Liver (tissue), 9 donors: ENCODE measurements around the gene STOML2. TPM values are rescaled to one million over a fixed set of nuclear protein-coding genes. Genes with fewer than 3 reads are reported as not detected.

Experiments used
- DNase-seq: peaks from one replicate; pipeline ENCODE4 v3.0.0-alpha.2; 2017; ENCODE audit warnings: low spot score
- H3K27ac ChIP-seq, 2 donors: one replicate each; pipeline ENCODE4 v1.7.0; 2013; ENCODE audit warnings: inconsistent platforms in 2 of 2, low read length in 2 of 2, control low read depth in 1 of 2, low read depth in 1 of 2, mild to moderate bottlenecking in 1 of 2
- H3K27me3 ChIP-seq, 4 donors: one replicate each; pipeline versions ENCODE4 v1.6.1 to v1.7.0; 2013; ENCODE audit warnings: low read length in 3 of 4, inconsistent platforms in 1 of 4, mild to moderate bottlenecking in 1 of 4, moderate library complexity in 1 of 4; ENCODE audit not compliant: control insufficient read depth in 4 of 4, insufficient read depth in 4 of 4
- H3K36me3 ChIP-seq, 4 donors: one replicate each; pipeline versions ENCODE4 v1.6.1 to v1.7.0; 2013; ENCODE audit warnings: low read length in 3 of 4, mild to moderate bottlenecking in 3 of 4, low read depth in 1 of 4, moderate library complexity in 1 of 4; ENCODE audit not compliant: control insufficient read depth in 4 of 4, insufficient read depth in 3 of 4
- H3K4me1 ChIP-seq, 4 donors: one replicate each; pipeline versions ENCODE4 v1.6.1 to v1.7.0; 2013; ENCODE audit warnings: low read length in 3 of 4, mild to moderate bottlenecking in 3 of 4, moderate library complexity in 1 of 4; ENCODE audit not compliant: control insufficient read depth in 4 of 4, insufficient read depth in 4 of 4
- H3K4me3 ChIP-seq, 3 donors: one replicate each; pipeline versions ENCODE4 v1.6.1 to v1.7.0; 2013; ENCODE audit warnings: low read length in 3 of 3, control low read depth in 1 of 3, low read depth in 1 of 3, mild to moderate bottlenecking in 1 of 3
- H3K9ac ChIP-seq, 2 donors: one replicate each; pipeline ENCODE4 v1.7.0; 2013; ENCODE audit warnings: low read length in 2 of 2, mild to moderate bottlenecking in 2 of 2, moderate library complexity in 2 of 2, control low read depth in 1 of 2, low read depth in 1 of 2
- H3K9me3 ChIP-seq, 4 donors: one replicate each; pipeline versions ENCODE4 v1.6.1 to v1.7.0; 2013; ENCODE audit warnings: low read length in 3 of 4; ENCODE audit not compliant: control insufficient read depth in 4 of 4
- ATF3 ChIP-seq: IDR thresholded peaks from 2 replicates; pipeline ENCODE4 v1.6.1; 2016; ENCODE audit warnings: antibody characterized with exemption
- EGR1 ChIP-seq, 2 donors: IDR thresholded peaks; 2 replicates each; pipeline ENCODE4 v1.6.1; 2016 to 2018; ENCODE audit warnings: antibody characterized with exemption in 2 of 2, low read depth in 2 of 2
- FOXA1 ChIP-seq: IDR thresholded peaks from 2 replicates; pipeline ENCODE4 v1.6.1; 2016; ENCODE audit warnings: antibody characterized with exemption
- FOXA2 ChIP-seq: IDR thresholded peaks from 2 replicates; pipeline ENCODE4 v1.6.1; 2016; ENCODE audit warnings: antibody characterized with exemption
- GABPA ChIP-seq, 2 donors: IDR thresholded peaks in 1 of 2; conservative IDR thresholded peaks in 1 of 2; 2 replicates each; pipeline ENCODE4 v1.6.1; 2016; ENCODE audit warnings: antibody characterized with exemption in 2 of 2, mild to moderate bottlenecking in 1 of 2, moderate library complexity in 1 of 2
- HNF4A ChIP-seq, 2 donors: conservative IDR thresholded peaks; 2 replicates each; pipeline ENCODE4 v1.6.1; 2016; ENCODE audit warnings: antibody characterized with exemption in 2 of 2, mild to moderate bottlenecking in 2 of 2
- HNF4G ChIP-seq: IDR thresholded peaks from 2 replicates; pipeline ENCODE4 v1.6.1; 2016; ENCODE audit warnings: antibody characterized with exemption
- JUND ChIP-seq, 2 donors: IDR thresholded peaks; 2 replicates each; pipeline ENCODE4 v1.6.1; 2016; ENCODE audit warnings: antibody characterized with exemption in 2 of 2
- MAX ChIP-seq: IDR thresholded peaks from 2 replicates; pipeline ENCODE4 v1.6.1; 2016; ENCODE audit warnings: antibody characterized with exemption
- NR2F2 ChIP-seq: IDR thresholded peaks from 2 replicates; pipeline ENCODE4 v1.6.1; 2016; ENCODE audit warnings: antibody characterized with exemption
- RAD21 ChIP-seq, 2 donors: IDR thresholded peaks; 2 replicates each; pipeline ENCODE4 v1.6.1; 2016; ENCODE audit warnings: antibody characterized with exemption in 2 of 2, mild to moderate bottlenecking in 2 of 2
- REST ChIP-seq: IDR thresholded peaks from 2 replicates; pipeline ENCODE4 v1.6.1; 2016; ENCODE audit warnings: antibody characterized with exemption, mild to moderate bottlenecking
- RXRA ChIP-seq, 2 donors: IDR thresholded peaks; 2 replicates each; pipeline ENCODE4 v1.6.1; 2017 to 2018; ENCODE audit warnings: antibody characterized with exemption in 2 of 2, mild to moderate bottlenecking in 1 of 2
- SP1 ChIP-seq: IDR thresholded peaks from 2 replicates; pipeline ENCODE4 v1.6.1; 2018; ENCODE audit warnings: antibody characterized with exemption, mild to moderate bottlenecking
- TAF1 ChIP-seq: conservative IDR thresholded peaks from 2 replicates; pipeline ENCODE4 v1.6.1; 2016; ENCODE audit warnings: antibody characterized with exemption, mild to moderate bottlenecking
- YY1 ChIP-seq: IDR thresholded peaks from 2 replicates; pipeline ENCODE4 v1.6.1; 2016; ENCODE audit warnings: antibody characterized with exemption, mild to moderate bottlenecking
- ZBTB33 ChIP-seq: IDR thresholded peaks from 2 replicates; pipeline ENCODE4 v1.6.1; 2016; ENCODE audit warnings: antibody characterized with exemption
- WGBS: extraction: QIAGEN DNeasy Blood & Tissue Kit; methylation state at CpG from one replicate; pipeline ENCODE4 v1.1.7; 2013; 5-methylcytosine and 5-hydroxymethylcytosine counted together
- polyA plus RNA-seq, 2 donors: library from polyadenylated mRNA; stranded (reverse) in 1 of 2; unstranded in 1 of 2; fragments of 200-250 nt in 1 of 2; fragments of >200 nt in 1 of 2; fragmentation: Nextera tagmentation in 1 of 2; extraction: Ambion mirVana in 1 of 2; gene quantifications; one replicate each; pipeline versions ENCODE4 v1.2.1 to v1.2.3, GENCODE V29; 2013 to 2015
- total RNA-seq, 2 donors: library from RNA; depleted of rRNA; stranded (reverse); fragments of >200 nt; gene quantifications; one replicate each; pipeline ENCODE4 v1.2.3, GENCODE V29; 2014
- TF ChIP-seq, protein P1 (sequence below): fragments of 150-350 bp; IDR thresholded peaks from 2 replicates; pipeline ENCODE4 v1.5.1; 2017; ENCODE audit warnings: improper control_type of control experiment, low read depth, low read length; ENCODE audit not compliant: missing input control
- donor health status: healthy.
- donor health status: healthy.
- donor health status: healthy.
- donor health status: healthy.
- donor health status: healthy.

STOML2 gene
- total and polyA plus RNA-seq, 4 donors = 77.8 to 96.8 (median 81.5) TPM

DNA sequence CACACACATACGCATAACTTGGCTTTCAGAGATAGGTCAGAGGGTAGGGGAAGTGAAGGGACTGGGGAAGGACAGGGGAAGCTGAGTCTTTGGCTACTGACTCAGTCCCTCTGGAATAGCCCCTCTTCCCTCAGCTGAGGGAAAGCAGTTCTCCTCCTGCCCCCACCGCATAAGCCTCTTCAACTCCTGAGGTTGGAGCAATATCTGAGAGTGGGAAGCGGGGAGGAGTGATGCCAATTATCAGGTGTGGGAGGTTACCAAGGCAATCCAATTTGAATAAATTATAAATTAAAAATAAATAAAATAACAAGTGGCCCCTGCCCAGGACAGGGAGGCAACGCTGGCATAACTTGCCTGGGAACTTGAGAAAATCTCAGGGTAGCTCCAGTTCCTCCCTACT lies 1.7 kb upstream of the STOML2 start:
- Histone ChIP-seq H3K36me3 (peaks cover 13 to 53% (median 25%) of the 10 kb centered on the region in 4 donors), H3K9me3 (no peaks in the 10 kb centered on the region), H3K4me3 (no peak overlapping the region), H3K9ac (no peak overlapping the region), H3K27me3 (no peaks in the 10 kb centered on the region), H3K27ac (no peak overlapping the region), H3K4me1 (peaks cover 0 to 25% (median 18%) of the 10 kb centered on the region in 4 donors)
- TF ChIP-seq EGR1 (IDR thresholded peaks at IDR 0.05; ENCODE audit: low read depth in 2 of 2) = no peak
- TF ChIP-seq, protein P1, sequence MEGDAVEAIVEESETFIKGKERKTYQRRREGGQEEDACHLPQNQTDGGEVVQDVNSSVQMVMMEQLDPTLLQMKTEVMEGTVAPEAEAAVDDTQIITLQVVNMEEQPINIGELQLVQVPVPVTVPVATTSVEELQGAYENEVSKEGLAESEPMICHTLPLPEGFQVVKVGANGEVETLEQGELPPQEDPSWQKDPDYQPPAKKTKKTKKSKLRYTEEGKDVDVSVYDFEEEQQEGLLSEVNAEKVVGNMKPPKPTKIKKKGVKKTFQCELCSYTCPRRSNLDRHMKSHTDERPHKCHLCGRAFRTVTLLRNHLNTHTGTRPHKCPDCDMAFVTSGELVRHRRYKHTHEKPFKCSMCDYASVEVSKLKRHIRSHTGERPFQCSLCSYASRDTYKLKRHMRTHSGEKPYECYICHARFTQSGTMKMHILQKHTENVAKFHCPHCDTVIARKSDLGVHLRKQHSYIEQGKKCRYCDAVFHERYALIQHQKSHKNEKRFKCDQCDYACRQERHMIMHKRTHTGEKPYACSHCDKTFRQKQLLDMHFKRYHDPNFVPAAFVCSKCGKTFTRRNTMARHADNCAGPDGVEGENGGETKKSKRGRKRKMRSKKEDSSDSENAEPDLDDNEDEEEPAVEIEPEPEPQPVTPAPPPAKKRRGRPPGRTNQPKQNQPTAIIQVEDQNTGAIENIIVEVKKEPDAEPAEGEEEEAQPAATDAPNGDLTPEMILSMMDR = no peak
- TF ChIP-seq RXRA (IDR thresholded peaks at IDR 0.05) = no peak
- no peak for TF ChIP-seq FOXA2
- no peak for TF ChIP-seq YY1
- no peak for TF ChIP-seq HNF4A (conservative IDR thresholded peaks at IDR 0.05)
- TF ChIP-seq ATF3 = no peak
- no peak for TF ChIP-seq ZBTB33
- no peak for TF ChIP-seq NR2F2
- TF ChIP-seq SP1 = no peak
- no peak for TF ChIP-seq TAF1
- no peak for TF ChIP-seq FOXA1
- no peak for TF ChIP-seq GABPA (IDR thresholded peaks at IDR 0.05 in 1 of 2, conservative IDR thresholded peaks at IDR 0.05 in 1 of 2)
- TF ChIP-seq JUND (IDR thresholded peaks at IDR 0.05) = no peak
- no peak for TF ChIP-seq REST
- TF ChIP-seq RAD21 (IDR thresholded peaks at IDR 0.05) = no peak
- WGBS = 95% methylated on average over 4 of the region's 4 CpGs
- no peak for DNase-seq

DNA sequence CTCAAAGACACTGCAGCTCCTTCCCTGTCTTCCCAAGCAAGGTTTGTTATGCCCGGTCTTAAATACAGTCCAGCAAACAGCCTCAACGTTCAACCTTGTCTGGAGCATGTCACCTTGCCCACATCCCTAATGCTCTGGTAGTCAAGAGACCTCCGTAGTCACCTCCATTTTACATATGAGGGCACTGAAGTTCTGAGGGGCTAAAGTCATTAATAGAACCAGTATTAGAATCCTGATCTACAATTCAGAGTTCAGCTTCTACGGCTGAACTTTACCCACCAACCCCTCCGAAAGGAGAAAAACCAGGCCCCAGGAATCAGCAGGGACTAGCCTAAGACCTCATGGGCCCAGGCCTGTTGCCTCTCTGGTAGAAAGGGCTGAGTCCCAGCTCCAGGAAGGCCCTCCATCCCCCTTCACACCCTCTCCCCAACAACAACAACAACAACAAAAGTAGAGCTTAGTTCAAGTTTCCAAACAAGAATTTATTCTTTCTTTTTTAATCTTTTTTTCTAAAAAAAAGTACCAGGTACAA lies 795 bp upstream of the STOML2 start:
- WGBS = 45% methylated on average over 5 of the region's 5 CpGs
- Histone ChIP-seq H3K4me3 (peak overlapping the region in 2 of 3 donors; percentile 48 to 87), H3K4me1 (peaks cover 0 to 23% (median 18%) of the 10 kb centered on the region in 4 donors), H3K27ac (peak overlapping the region; percentile 79 to 81), H3K27me3 (no peaks in the 10 kb centered on the region), H3K9ac (peak overlapping the region in 1 of 2 donors; percentile 5), H3K36me3 (peaks cover 13 to 57% (median 27%) of the 10 kb centered on the region in 4 donors), H3K9me3 (no peaks in the 10 kb centered on the region)
- no peak for DNase-seq
- TF ChIP-seq FOXA2 (no peak), TAF1 (no peak), SP1 (no peak), RXRA (IDR thresholded peaks at IDR 0.05) (no peak), HNF4A (conservative IDR thresholded peaks at IDR 0.05) (no peak), MAX (no peak), REST (no peak), HNF4G (no peak), FOXA1 (no peak), ZBTB33 (no peak)
